Glutamatergic neuron (in vitro differentiated cells): ENCODE results near the gene BCAR1. TPM values are rescaled to one million over a fixed set of nuclear protein-coding genes. Genes with fewer than 3 reads are reported as not detected.

Experiments
- DNase-seq: peaks from one replicate; pipeline ENCODE4 v3.0.0; 2022
- H3K27ac Mint-ChIP-seq: one replicate; pipeline ENCODE4 v1.8.0; 2020; ENCODE audit warnings: mild to moderate bottlenecking, mixed read lengths, inconsistent platforms; ENCODE audit not compliant: unreplicated experiment
- H3K27me3 Mint-ChIP-seq: one replicate; pipeline ENCODE4 v1.8.0; 2020; ENCODE audit warnings: mild to moderate bottlenecking, moderate library complexity, mixed read lengths, inconsistent platforms; ENCODE audit not compliant: unreplicated experiment
- H3K36me3 Mint-ChIP-seq: one replicate; pipeline ENCODE4 v1.8.0; 2020; ENCODE audit warnings: mild to moderate bottlenecking, mixed read lengths, inconsistent platforms; ENCODE audit not compliant: unreplicated experiment
- H3K4me1 Mint-ChIP-seq: one replicate; pipeline ENCODE4 v1.8.0; 2020; ENCODE audit warnings: mild to moderate bottlenecking, low read depth, mixed read lengths, inconsistent platforms; ENCODE audit not compliant: unreplicated experiment
- H3K4me3 Mint-ChIP-seq: one replicate; pipeline ENCODE4 v1.8.0; 2020; ENCODE audit warnings: mild to moderate bottlenecking, mixed read lengths, inconsistent platforms; ENCODE audit not compliant: unreplicated experiment
- H3K9me3 Mint-ChIP-seq: one replicate; pipeline ENCODE4 v1.8.0; 2020; ENCODE audit warnings: mild to moderate bottlenecking, moderate library complexity, mixed read lengths, inconsistent platforms; ENCODE audit not compliant: unreplicated experiment
- total RNA-seq: library from RNA; stranded (reverse); fragmentation: NEBNext Ultra II Directional; extraction: Animal tissue kit (Norgen Biotek cat#: 25700); gene quantifications from one replicate; pipeline ENCODE4 v1.2.1, GENCODE V29; 2021; ENCODE audit not compliant: unreplicated experiment
- TF ChIP-seq, protein P1 (sequence below): fragments of 200-600 bp; sonication (generic); IDR thresholded peaks from one replicate; pipeline ENCODE4 v1.5.0; 2021; ENCODE audit not compliant: partially characterized antibody, unreplicated experiment

BCAR1 gene
- total RNA-seq, 1 donor from 2014 or later = 212 TPM

GRCh38 chr16:75203667-75204409 is 47.6 kb downstream of the BCAR1 start:
- Mint-ChIP-seq H3K9me3 (peaks cover 2% of the 10 kb centered on the region), H3K4me3 (no peak overlapping the region), H3K27me3 (peaks cover 1% of the 10 kb centered on the region), H3K36me3 (no peaks in the 10 kb centered on the region), H3K27ac (no peak overlapping the region), H3K4me1 (peaks cover 1% of the 10 kb centered on the region)
- TF ChIP-seq, protein P1, sequence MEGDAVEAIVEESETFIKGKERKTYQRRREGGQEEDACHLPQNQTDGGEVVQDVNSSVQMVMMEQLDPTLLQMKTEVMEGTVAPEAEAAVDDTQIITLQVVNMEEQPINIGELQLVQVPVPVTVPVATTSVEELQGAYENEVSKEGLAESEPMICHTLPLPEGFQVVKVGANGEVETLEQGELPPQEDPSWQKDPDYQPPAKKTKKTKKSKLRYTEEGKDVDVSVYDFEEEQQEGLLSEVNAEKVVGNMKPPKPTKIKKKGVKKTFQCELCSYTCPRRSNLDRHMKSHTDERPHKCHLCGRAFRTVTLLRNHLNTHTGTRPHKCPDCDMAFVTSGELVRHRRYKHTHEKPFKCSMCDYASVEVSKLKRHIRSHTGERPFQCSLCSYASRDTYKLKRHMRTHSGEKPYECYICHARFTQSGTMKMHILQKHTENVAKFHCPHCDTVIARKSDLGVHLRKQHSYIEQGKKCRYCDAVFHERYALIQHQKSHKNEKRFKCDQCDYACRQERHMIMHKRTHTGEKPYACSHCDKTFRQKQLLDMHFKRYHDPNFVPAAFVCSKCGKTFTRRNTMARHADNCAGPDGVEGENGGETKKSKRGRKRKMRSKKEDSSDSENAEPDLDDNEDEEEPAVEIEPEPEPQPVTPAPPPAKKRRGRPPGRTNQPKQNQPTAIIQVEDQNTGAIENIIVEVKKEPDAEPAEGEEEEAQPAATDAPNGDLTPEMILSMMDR = no peak
- DNase-seq = no peak

DNA sequence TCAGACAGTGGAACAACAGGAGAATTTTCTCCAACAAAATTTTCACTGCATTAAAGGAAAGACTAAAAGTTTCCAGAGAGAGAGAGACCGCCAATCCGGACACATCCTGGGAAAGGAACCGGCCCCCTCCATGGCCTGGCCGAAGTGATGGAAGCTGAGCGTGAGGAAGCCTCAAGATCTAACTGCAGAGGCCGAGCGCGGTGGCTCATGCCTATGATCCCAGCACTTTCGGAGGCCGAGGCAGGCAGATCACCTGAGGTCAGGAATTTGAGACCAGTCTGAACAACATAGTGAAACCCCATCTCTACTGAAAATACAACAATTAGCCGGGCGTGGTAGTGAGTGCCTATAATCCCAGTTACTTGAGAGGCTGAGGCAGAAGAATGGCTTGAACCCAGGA is 48.3 kb downstream of the BCAR1 start:
- Mint-ChIP-seq H3K9me3 (peaks cover 4% of the 10 kb centered on the region), H3K4me3 (no peak overlapping the region), H3K27me3 (peaks cover 1% of the 10 kb centered on the region), H3K36me3 (no peaks in the 10 kb centered on the region), H3K27ac (no peak overlapping the region), H3K4me1 (peaks cover 3% of the 10 kb centered on the region)
- DNase-seq = no peak
- TF ChIP-seq, protein P1 = no peak

- Mint-ChIP-seq H3K27me3 (peaks cover 3% of the 10 kb centered on the region), H3K4me1 (peaks cover 7% of the 10 kb centered on the region), H3K9me3 (peaks cover 5% of the 10 kb centered on the region), H3K4me3 (no peak overlapping the region), H3K27ac (no peak overlapping the region), H3K36me3 (no peaks in the 10 kb centered on the region)
- TF ChIP-seq, protein P1 = no peak
- no peak for DNase-seq
Measured at GRCh38 chr16:75202069-75202590, 49.3 kb downstream of the BCAR1 start.

- TF ChIP-seq, protein P1 = no peak
- Mint-ChIP-seq H3K36me3 (peaks cover 3% of the 10 kb centered on the region), H3K27me3 (peaks cover 8% of the 10 kb centered on the region), H3K27ac (no peak overlapping the region), H3K4me1 (peaks cover 11% of the 10 kb centered on the region), H3K4me3 (no peak overlapping the region), H3K9me3 (peaks cover 6% of the 10 kb centered on the region)
- DNase-seq = no peak
Measured at GRCh38 chr16:75198135-75198600, 53.3 kb downstream of the BCAR1 start.

DNA sequence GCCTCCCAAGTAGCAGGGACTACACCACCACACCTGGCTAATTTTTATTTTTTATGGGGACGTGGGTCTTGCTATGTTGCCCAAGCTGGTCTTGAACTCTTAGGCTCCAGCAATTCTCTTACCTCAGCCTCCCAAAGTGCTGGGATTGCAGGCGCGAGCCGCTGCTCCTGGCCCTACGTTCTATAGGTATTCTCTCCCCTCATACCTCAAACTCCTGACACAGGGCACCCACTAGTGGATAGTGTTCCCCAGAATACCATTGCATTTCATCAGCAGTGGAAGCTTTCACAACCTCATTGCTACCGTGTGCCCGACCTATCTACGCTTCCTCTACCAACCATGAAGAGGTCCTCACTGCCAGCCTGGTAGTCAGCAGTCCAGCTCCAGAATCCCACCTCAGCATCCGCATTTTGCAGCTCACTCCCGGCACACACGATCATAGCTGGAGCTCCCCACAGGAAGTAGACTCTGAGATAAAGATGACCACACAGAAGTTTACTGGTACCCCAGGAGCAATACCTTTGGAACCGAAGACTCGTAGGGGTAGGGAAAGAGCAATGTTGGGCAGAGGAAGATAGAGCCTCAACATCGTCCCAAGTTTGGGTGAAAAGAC is 53.8 kb downstream of the BCAR1 start:
- TF ChIP-seq, protein P1 = no peak
- H3K4me3 Mint-ChIP-seq = peak overlapping the region; percentile 3
- DNase-seq = no peak

More for the DNA sequence above, 53.8 kb downstream of the BCAR1 start:
- no peak overlapping the region for H3K27ac Mint-ChIP-seq
- peaks cover 11% of the 10 kb centered on the region for H3K4me1 Mint-ChIP-seq
- H3K27me3 Mint-ChIP-seq = peaks cover 8% of the 10 kb centered on the region
- H3K36me3 Mint-ChIP-seq = peaks cover 7% of the 10 kb centered on the region
- H3K9me3 Mint-ChIP-seq = peaks cover 6% of the 10 kb centered on the region
